Endodermal cell (in vitro differentiated cells): ENCODE results near the gene PPP1R16B. TPM values are rescaled to one million over a fixed set of nuclear protein-coding genes. Genes with fewer than 3 reads are reported as not detected.

Experiments
- DNase-seq: peaks from one replicate; pipeline ENCODE4 v3.0.0-alpha.2; 2017
- H3K27ac ChIP-seq: 2 replicates; pipeline ENCODE4 v1.5.1; 2013; ENCODE audit warnings: mild to moderate bottlenecking, low read depth, low read length, moderate library complexity
- H3K27me3 ChIP-seq: 2 replicates; pipeline ENCODE4 v1.6.1; 2013; ENCODE audit warnings: mild to moderate bottlenecking, low read length, moderate library complexity; ENCODE audit not compliant: insufficient read depth, control insufficient read depth, poor library complexity, severe bottlenecking
- H3K36me3 ChIP-seq: 2 replicates; pipeline ENCODE4 v1.7.0; 2013; ENCODE audit warnings: mild to moderate bottlenecking, low read length, moderate library complexity; ENCODE audit not compliant: control insufficient read depth, insufficient read depth
- H3K4me1 ChIP-seq: one replicate; pipeline ENCODE4 v1.7.0; 2013; ENCODE audit warnings: low read length; ENCODE audit not compliant: control insufficient read depth, insufficient read depth
- H3K4me3 ChIP-seq: 2 replicates; pipeline ENCODE4 v1.5.1; 2013; ENCODE audit warnings: mild to moderate bottlenecking, low read length, moderate library complexity
- H3K9ac ChIP-seq: 2 replicates; pipeline ENCODE4 v1.6.1; 2013; ENCODE audit warnings: mild to moderate bottlenecking, low read length, moderate library complexity; ENCODE audit not compliant: poor library complexity, severe bottlenecking; ENCODE audit errors: extremely low read depth
- H3K9me3 ChIP-seq: 2 replicates; pipeline ENCODE4 v1.6.1; 2013; ENCODE audit warnings: mild to moderate bottlenecking, low read length, moderate library complexity; ENCODE audit not compliant: control insufficient read depth
- H3K27ac Mint-ChIP-seq: 2 replicates; pipeline ENCODE4 v1.8.0; 2020; ENCODE audit warnings: mixed read lengths
- H3K27me3 Mint-ChIP-seq: 2 replicates; pipeline ENCODE4 v1.8.0; 2021; ENCODE audit warnings: mild to moderate bottlenecking, mixed read lengths; ENCODE audit not compliant: insufficient read depth
- H3K36me3 Mint-ChIP-seq: 2 replicates; pipeline ENCODE4 v1.8.0; 2020; ENCODE audit warnings: low read depth, mixed read lengths
- H3K4me1 Mint-ChIP-seq: 2 replicates; pipeline ENCODE4 v1.8.0; 2020; ENCODE audit warnings: mixed read lengths
- H3K4me3 Mint-ChIP-seq: 2 replicates; pipeline ENCODE4 v1.8.0; 2020; ENCODE audit warnings: mild to moderate bottlenecking, moderate library complexity, mixed read lengths
- H3K9me3 Mint-ChIP-seq: 2 replicates; pipeline ENCODE4 v1.8.0; 2020; ENCODE audit warnings: mild to moderate bottlenecking, mixed read lengths
- CTCF ChIP-seq: fragments of 200-600 bp; sonication (generic); conservative IDR thresholded peaks from 2 replicates; pipeline ENCODE4 v1.5.0; 2021; ENCODE audit warnings: antibody characterized with exemption, mild to moderate bottlenecking
- WGBS, 2 experiments: methylation state at CpG; one replicate each; pipeline versions ENCODE4 v1.1.5 to v1.1.7; 2013; ENCODE audit warnings: missing lambda C conversion rate in 2 of 2, mixed read lengths in 1 of 2; ENCODE audit not compliant: insufficient coverage in 1 of 2, insufficient read length in 1 of 2; 5-methylcytosine and 5-hydroxymethylcytosine counted together
- total RNA-seq, 2 donors: library from RNA; stranded (reverse); fragmentation: NEBNext Ultra II Directional in 1 of 2; extraction: Animal tissue kit (Norgen Biotek cat#: 25700) in 1 of 2; gene quantifications; 2 replicates in 1 of 2; 3 replicates in 1 of 2; pipeline ENCODE4 v1.2.1, GENCODE V29; 2021

The PPP1R16B gene
- total RNA-seq, 2 donors from 2014 or later = 6.7 to 15.3 TPM

GRCh38 chr20:38863024-38863851 is 57.7 kb downstream of the PPP1R16B start:
- no peak overlapping the region for H3K4me3 ChIP-seq
- no peak overlapping the region for H3K27ac Mint-ChIP-seq
- WGBS, 2 experiments = 85 to 87% methylated on average over 7 to 12 of the region's 12 CpGs
- H3K4me1 Mint-ChIP-seq = peaks cover 5% of the 10 kb centered on the region
- H3K36me3 Mint-ChIP-seq = peaks cover 2% of the 10 kb centered on the region
- no peak overlapping the region for H3K4me3 Mint-ChIP-seq
- no peak overlapping the region for H3K27ac ChIP-seq
- TF ChIP-seq CTCF = no peak
- peaks cover 3% of the 10 kb centered on the region for H3K4me1 ChIP-seq
- no peaks in the 10 kb centered on the region for H3K9me3 Mint-ChIP-seq
- H3K9me3 ChIP-seq = no peaks in the 10 kb centered on the region
- H3K27me3 Mint-ChIP-seq = no peaks in the 10 kb centered on the region
- H3K36me3 ChIP-seq = no peaks in the 10 kb centered on the region
- no peak for DNase-seq
- no peak overlapping the region for H3K9ac ChIP-seq
- H3K27me3 ChIP-seq = no peaks in the 10 kb centered on the region

- H3K27me3 Mint-ChIP-seq = no peaks in the 10 kb centered on the region
- H3K4me3 ChIP-seq = no peak overlapping the region
- H3K36me3 Mint-ChIP-seq = peaks cover 2% of the 10 kb centered on the region
- peaks cover 3% of the 10 kb centered on the region for H3K4me1 ChIP-seq
- H3K36me3 ChIP-seq = no peaks in the 10 kb centered on the region
- no peak overlapping the region for H3K27ac Mint-ChIP-seq
- H3K9ac ChIP-seq = no peak overlapping the region
- no peaks in the 10 kb centered on the region for H3K9me3 ChIP-seq
- no peak for DNase-seq
- H3K27ac ChIP-seq = no peak overlapping the region
- no peaks in the 10 kb centered on the region for H3K9me3 Mint-ChIP-seq
- peaks cover 5% of the 10 kb centered on the region for H3K4me1 Mint-ChIP-seq
- no peak for TF ChIP-seq CTCF
- 73 to 86% methylated on average over 2 to 5 of the region's 5 CpGs for WGBS, 2 experiments
- no peaks in the 10 kb centered on the region for H3K27me3 ChIP-seq
- no peak overlapping the region for H3K4me3 Mint-ChIP-seq
Measured at GRCh38 chr20:38864662-38865061, 59.2 kb downstream of the PPP1R16B start.

- H3K27me3 ChIP-seq = no peaks in the 10 kb centered on the region
- Mint-ChIP-seq H3K4me1 (no peaks in the 10 kb centered on the region), H3K4me3 (no peak overlapping the region), H3K27me3 (no peaks in the 10 kb centered on the region), H3K36me3 (peaks cover 2% of the 10 kb centered on the region), H3K27ac (no peak overlapping the region), H3K9me3 (no peaks in the 10 kb centered on the region)
- no peaks in the 10 kb centered on the region for H3K4me1 ChIP-seq
- WGBS, 2 experiments = 95% methylated on average over 10 to 11 of the region's 12 CpGs
- no peak for DNase-seq
- no peaks in the 10 kb centered on the region for H3K36me3 ChIP-seq
- H3K9ac ChIP-seq = no peak overlapping the region
- H3K9me3 ChIP-seq = no peaks in the 10 kb centered on the region
- H3K27ac ChIP-seq = no peak overlapping the region
- H3K4me3 ChIP-seq = no peak overlapping the region
- no peak for TF ChIP-seq CTCF
Measured at GRCh38 chr20:38866265-38867061, 61.0 kb downstream of the PPP1R16B start.
